GM19240 (cell line): Measurements from ENCODE around the gene KDM5C.

Experiments
- DNase-seq: peaks from one replicate; pipeline ENCODE4 v3.0.0; 2011; ENCODE audit warnings: low spot score; ENCODE audit not compliant: insufficient read length

KDM5C gene

DNA sequence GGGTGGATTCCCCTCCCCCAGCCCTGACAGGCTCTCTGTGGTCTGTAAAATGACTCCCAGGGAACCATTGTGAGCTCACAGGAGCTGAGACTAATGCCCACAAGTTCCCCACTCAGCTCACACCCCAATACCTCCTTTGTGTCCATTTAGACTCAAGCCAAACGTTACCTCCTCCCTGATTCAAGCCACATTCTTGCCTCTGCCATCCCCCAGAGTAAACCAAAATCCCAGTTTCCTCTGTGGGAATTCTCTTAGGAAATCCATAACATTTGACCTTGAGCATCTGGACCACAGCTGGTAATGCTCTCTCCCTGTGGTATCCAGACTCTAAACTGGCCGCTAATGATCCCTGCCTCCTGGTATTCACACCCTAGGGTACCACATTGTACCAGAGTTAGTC is 26.3 kb upstream of the KDM5C start:
- no peak for DNase-seq

DNA sequence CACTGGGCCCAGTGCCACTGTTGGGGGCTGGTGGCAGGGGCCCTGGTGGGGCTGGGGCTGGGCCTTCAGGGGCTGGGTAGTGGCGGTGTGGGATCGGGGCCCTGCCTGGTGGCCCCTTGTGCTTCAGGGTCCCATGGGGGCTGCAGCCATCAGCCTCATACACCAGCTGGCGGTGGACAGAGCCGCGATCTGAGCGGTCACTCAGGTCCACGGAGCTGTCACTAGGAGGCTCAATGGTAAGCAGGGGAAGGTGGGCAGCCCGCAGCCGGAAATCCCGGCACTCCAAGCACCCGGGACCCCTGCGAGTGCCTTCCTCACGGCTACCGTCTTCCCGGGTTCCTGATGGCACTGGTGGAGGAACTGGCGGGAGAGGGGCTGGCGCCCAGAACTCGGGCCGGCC is 25.5 kb upstream of the KDM5C start:
- no peak for DNase-seq

DNA sequence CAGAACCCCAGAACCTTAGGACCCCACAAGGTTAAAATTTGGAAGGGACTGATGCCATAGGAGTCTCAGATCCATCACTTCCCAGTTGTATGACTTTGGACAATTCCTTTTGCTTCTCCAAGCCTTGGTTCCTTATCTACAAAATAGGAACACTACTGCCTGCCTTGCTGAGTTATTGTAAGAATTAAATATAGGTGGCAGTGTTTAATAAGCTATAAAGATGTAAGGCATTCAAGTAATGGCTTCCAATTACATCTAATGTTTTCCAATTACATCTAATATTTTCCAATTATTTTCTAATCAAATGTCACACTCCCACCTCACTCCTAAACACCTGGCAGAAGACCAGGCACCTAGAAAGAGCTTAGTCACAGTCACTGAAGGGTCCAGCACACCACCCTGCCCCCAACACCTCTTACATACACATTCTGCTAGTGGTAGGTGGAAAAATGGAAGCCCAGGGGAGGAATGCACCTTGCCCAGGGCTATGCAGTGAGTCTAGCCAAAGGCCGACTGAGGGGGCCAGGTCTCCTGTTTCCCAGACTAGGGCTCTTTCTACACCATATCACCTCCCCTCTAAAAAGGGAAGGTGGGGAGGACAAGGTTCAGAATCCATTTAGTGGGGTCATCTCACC is 24.5 kb upstream of the KDM5C start:
- no peak for DNase-seq

DNA sequence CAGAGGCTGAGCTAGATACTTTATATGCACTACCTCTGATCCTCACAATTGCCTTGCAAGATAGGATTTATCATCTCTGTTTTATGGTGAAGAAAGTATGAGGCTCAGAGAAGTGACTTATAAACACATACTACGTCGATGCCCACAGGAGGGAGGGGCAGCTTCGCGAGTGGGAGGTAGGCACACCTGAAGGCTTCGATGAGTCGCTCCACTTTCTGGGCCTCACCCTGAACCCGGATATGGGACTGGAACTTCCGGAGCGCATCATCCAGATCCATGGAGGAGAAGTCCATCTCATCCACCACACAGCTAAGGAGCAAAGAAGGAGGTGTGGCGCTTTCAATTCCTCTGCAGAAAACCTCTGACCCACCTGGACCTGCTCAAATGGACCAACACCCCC is 22.9 kb upstream of the KDM5C start:
- DNase-seq, result no peak

DNA sequence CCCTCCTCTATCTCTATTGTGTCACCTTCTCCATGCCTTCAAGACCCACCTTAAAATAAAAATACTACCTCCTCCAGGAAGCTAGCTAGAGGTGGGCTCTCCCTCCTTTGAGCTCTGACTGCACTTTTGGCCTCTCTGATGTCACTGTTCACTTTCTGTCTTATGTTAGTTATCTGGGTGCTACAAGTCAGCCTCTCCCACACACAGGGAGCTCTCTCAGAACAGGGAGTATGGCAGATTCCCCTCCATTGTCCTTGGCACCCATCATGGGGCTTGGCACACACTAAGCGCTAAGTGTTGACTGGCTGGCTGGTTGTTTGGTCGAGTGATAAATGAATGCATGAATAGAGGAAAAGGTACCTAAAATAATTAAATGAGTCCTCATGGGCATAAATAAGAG is 21.2 kb upstream of the KDM5C start:
- no peak for DNase-seq

DNA sequence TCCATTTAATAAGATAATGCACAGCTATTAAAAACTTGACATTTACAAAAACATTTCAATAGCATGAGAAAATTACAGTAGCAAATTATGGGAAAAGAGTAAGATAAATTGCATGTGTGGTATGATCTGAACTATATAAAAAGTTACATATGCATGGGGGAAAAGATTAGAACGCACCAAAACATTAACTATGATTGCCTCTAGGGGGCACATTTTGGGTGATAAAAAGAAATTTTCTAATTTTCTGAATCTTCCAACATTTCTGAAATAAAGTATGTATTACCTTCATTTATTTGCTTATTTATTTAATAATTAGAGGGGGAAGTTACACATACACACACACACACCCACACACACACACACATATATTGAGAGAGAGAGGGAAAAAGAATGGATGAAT is 19.6 kb upstream of the KDM5C start:
- no peak for DNase-seq

DNA sequence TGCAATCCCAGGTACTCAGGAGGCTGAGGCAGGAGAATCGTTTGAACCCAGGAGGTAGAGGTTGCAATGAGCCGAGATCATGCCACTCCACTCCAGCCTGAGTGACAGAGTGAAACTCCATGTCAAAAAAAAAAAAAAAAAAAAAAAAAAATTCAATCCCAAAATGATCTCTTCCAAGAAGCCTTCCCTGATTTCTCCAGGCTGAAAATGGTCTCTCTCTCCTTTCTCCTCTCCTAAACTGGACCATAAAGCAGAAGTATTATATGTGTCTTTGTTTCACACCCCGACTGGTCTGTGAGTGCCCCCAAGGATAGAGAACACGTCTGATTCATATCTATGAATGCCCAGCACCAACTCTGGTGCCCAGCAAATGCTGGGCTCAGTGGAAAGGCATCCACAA is 17.3 kb upstream of the KDM5C start:
- no peak for DNase-seq

DNA sequence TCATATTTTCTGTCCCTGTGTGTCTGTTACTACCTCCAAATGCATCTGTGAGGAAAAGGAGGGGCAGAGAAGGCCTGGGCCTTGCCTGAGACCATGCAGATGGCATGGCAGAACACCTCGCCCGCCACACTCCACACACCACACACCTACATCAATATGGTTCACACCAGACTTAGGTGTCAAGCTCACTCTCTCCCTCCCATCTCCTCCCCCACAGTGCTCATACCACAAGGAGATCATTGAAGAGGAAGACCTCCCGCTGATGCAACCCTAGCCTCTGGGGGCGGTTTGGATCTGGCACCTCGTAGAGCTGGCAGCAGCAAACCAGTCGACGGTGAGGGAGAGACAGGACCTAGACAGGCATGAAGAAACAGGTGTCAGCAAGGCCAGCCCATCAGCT is 16.6 kb upstream of the KDM5C start:
- no peak for DNase-seq

DNA sequence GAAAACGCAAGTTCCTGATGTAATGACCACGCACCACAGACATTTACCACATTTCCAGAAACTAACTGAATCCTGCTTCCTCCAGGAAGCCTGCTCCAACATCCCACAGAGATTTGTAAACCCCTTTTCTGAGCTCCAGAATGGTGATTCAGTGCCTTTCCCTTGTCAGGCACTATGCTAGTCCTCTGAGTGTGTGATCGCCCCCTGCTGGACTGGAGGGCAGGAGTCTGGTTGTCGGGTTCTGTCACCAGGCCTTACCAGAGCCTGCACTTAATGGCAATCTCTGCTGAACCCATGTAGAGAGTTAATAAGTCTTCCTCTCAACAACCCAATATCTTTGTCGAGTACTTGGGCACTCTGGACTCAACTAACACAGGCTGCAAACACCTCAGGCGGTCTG is 14.5 kb upstream of the KDM5C start:
- no peak for DNase-seq

DNA sequence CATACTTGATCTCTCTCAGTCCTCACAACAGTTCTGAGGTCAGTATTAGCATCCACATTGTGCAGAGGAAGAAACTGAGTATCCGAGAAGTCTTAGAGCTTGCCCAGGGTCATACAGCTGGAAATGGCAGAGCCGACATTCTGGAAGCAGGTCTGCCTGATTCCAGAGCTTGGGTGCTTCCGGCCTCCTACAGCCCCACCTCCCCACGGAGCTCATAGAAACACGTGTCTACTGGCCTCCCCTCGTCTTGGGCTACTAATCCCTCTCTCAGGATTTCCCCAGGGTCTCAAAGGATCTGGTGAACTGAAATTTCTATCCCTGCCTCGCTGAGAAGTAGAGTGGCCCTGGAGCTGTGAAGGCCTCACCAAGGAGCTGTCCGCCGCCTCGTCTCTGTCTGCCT is 12.0 kb upstream of the KDM5C start:
- DNase-seq, result no peak

DNA sequence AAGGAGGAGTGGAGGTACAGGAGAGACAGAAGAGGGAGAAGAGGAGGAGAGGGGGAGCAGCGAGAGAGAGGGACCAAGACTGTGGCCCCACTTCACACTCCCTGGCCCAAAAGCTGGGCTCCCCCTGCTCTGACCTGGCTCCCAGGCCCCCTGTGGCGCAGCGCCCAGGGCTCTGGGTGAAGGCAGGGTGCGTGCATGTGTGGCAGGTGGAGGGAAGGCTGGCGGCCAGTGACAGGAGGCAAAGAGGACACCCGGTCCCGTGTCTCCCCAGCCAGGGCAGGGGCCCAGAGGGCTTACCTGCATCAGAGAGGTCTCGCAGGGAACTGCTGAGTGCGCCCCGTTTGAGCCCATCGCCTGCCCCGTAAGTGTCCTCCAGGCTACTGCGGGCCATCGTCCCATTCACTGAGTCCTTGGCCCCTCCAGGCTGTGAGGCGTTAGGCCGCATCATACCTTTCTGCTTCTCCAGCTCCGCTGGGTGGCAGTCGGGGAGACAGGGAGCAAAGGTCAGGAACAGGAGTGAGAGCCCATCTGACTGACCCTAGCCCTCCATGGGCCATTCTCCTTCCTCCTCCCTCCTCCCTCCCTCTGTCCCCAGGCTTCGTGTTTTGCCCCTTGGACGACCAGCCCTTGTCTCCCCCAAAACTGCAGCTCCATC is 11.1 kb upstream of the KDM5C start:
- DNase-seq, result no peak

DNA sequence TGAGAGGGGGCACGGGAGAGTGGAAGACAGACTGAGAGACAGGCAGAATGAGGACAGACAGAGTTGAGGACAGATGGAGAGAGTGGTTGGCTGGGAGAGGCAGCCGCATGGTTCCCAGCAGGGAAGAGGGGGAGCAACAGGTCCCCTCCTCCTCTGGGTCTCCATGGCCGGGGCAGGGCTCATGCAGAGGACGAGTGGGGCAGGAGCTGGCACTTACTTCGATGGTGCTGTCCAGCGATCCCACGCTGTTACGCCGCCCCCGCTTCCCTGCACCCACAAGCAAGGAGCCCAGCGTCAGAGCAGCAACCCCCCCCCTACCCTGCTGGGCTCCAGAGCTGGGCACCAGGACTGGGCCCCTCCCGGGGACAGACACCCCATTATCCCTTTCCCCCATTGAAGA is 10.6 kb upstream of the KDM5C start:
- no peak for DNase-seq

DNA sequence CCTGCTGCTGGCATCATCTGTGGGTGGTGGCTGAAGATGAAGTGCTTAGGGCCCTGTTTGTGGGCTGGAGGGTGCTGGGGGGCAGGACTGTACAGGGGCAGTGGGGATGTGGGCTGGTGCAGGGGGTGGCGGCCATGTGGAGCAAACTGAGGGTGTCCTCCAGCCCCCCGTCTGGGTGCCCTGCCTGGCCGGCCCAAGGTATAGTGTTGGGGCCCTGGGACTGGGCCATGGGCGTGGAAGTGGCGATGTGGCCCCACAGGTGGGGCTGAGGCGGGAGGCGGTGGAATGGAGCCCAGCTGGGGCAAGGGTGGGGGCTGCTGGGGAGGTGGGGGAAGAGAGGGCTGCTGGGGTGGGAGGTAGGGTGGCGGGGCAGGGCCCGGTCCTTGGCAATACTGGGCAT is 9.5 kb upstream of the KDM5C start:
- no peak for DNase-seq

DNA sequence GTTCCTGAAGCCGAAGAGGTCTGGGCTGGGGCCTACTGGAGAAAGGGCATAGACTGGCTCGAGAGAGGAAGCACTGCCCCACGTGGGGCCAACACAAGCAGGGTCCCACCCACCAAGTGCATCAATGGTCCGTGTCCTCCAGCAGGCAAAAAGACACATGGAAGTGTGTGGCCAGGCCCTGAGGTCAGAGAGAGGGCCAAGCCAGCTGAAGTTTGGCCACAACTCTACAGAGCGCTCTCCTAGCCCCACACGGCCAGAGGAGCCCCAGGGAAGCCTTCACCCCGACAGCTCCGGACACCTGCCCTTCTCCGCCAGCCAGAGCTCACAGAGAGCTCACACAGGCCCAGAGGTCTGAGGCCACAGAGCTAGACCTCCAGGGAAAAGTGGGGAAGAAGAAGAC is 8.5 kb upstream of the KDM5C start:
- DNase-seq, result no peak

DNA sequence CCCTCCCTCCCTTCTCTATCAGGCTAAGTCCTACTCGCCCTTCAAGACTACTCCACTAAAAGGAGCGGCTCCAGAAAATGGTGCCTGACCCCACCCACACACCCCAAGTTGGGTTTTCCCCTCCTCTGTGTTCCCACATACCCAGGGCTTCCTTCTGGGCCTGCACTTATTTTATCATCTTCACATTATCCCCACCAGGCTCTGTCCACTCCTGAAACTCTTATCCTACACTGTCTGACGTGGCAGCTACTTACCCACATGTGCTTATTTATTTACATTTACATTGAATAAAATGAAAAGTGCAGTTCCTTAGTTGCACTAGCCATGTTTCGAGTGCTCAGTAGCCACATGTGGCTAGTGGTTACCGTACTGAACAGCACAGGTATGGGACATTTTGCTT is 5.1 kb upstream of the KDM5C start:
- no peak for DNase-seq

DNA sequence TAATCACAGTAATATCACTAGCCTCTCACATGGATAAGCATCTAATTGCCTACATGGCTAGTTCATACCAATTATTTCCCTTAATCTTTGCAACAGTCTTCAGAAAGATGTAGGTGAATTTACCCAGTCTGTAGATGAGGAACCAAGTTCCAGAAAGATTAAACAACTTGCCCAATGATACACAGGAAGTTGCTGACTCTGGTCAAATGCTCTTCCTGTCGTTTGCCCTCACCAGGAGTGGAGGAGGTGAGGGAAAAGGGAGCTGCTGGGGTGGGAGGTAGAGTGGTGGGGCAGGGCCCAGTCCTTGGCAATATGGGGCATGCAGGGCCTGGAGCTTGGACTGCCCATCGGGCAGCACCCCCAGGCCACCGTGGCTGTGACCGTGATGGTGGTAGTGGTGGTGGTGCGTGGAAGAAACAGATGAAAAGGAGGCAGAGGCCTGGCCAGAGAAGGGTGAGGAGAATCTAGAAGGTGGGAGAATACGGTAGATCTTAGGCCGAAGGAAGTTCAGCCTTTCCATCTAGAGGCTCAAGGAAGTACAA is 2.3 kb upstream of the KDM5C start:
- DNase-seq, result no peak

DNA sequence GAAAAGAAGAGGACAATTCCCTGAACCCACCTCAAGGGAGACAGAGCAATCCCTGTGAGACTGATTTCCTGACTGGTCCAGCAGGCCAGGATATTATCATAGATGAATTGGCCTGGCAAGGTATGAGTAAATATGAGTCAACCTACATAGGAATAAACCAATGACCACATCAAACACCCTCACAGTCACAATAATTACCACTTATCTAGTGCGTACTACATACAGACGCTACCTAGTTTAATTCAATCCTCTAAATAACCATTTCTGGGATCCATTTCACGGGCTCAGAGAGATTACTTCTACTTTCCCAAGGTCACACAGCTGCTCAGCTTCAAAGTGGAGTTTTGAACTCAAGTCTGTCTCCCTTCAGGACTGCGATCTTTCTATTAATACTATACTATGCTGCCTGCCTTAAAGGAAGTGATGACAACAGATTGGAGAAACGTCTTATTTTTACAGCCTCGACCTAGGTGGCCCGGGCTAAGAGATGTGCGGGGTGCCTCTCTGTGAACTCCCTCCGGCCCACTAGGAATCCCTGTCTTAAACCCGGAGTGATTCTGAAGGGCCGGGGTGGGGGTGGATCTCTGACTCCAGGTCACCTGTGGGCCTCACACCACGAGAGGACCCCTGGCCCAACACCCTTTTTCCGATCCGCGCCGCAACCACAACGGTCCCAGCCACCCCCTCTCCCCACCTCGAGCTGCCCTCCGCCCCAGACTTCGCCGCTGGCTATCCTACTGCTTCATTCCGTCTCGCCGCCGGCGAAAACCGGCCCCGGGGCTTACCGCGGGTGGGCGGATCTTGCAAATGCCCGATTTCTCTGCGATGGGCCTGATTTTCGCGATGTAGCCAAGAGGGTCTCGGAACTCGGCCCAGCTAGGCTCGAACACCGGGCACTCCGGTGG is 800 bp downstream of the KDM5C start:
- DNase-seq, result no peak

DNA sequence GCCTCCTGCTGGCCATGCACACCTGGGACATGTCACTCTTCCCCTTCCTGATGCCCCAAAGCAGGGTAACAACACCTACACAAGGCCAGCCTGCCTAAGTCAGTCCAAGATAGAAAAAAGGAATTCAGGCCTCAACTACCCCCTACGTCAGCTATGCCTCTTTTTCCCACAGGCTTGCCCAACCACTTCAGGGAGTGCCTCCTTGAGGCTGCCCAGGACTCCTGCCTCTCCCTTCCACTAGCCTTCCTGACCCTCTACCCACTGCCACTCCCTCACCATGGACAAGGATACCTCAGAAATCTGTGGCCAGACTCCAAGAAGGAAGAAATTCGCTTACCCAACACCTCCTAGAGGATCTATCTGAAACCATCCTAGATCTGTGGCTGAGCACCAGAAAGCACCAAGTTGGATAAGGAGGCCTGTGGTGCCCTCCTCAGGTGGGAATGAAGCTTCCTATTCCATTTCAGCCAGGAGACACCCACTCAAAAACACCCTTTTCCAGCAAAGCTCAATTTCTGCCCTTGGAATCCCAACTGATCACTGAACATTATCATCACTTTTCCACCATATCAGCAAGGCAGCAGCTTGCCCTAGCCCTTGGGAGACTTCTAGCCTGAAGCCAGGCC is 1.8 kb downstream of the KDM5C start:
- no peak for DNase-seq

DNA sequence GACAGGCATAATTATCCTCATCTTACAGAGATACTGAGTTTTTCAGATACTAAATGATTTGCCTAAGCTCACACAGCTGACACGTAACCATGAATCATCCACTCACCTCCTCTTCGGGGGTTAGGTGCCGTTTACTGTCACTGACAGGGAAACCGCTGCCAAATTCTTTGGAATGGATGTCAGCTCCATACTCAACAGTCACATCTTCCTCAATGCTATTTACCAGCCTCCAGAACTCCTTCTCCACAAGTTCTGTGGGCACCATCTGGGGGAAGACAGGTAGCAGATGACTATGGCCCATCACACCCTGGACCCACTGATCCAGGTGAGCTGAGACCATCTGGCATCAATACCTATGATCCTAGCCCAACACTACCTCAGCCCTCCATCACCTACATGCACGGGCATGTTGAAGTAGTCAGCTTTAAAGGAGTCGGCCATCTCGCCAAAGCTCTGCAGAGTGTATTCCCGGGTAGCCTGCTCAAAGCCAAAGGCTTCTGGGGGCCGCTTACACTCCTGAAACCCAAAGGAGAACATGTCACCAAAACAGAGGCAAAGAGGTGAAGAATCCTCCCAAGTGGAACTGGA is 13.5 kb downstream of the KDM5C start:
- DNase-seq, result no peak

DNA sequence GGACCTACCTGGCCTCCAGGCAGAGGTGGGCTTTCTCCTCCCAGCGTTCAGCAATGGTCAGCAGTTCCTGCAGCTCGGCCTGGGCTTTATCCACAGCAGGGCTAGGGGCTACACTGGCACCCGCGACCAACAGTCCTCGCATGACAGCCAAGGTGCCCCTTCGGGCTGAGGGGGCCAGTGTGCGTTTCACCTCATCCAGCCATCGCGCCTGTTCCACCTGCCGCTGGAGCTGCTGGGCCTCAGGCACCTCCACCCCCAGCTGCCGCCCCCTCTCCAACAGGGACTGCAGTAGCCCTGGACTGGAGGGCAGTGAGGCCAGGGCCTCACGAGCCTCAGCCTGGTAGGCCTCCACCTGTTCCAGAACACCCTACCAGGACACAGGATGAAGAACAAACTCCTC is 28.3 kb downstream of the KDM5C start:
- no peak for DNase-seq

DNA sequence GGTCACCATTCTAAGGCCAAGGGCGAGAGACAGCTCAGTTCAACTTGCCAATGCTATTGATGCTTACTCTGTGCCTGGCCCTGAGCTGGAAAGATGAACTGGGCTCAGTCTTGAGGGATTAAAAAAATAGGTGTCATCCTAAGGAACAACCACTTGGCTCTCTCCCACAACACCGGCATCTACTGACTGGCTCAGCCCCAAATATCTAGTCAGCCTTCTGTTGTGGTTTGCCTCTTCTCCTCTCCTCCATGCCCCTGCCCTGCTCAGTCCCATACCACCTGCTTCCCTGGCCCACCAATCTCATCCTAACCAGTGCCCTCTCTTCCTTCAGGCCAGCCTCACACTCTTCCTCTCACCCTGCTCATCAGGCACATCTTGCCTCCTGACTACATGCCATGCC is 29.6 kb downstream of the KDM5C start:
- no peak for DNase-seq

DNA sequence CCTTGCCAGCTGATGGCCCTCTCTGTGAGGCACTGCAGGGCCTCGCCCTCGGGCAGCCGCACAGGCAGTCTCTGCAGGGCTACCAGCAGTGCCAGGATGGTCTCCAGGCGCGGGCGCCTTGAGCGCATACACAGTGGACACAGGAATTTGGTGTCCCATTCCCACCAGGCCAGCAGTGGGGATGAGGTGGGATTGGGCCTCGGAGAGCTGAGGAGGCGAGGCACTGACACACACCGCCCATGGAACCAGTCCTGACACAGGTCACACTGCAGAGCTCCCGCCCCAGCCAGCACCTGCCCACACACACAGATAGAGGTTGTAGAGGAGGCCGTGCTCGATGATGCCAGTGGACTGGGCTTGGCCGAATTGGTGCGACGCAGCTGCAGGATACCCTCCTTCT is 30.7 kb downstream of the KDM5C start:
- no peak for DNase-seq
